Caco-2 (cell line): Measurements from ENCODE around the gene STOX2. TPM values are rescaled to one million over a fixed set of nuclear protein-coding genes. Genes with fewer than 3 reads are reported as not detected.

Experiments used
- BruUV-seq: library from RNA; stranded (reverse); fragments of 400-500 nt; replicated peaks from 2 replicates; lab custom pipeline; 2021; lab: Mats Ljungman, UMichigan
- CTCF ChIA-PET: fragments of 300-600 bp; sonication (Branson Sonifier 250); formaldehyde crosslinking; loops from one replicate; lab custom pipeline; 2022; ENCODE audit warnings: antibody characterized with exemption; lab: Charles Lee
- POLR2A ChIA-PET: fragments of 300-600 bp; sonication (Branson Sonifier 250); formaldehyde crosslinking; loops from one replicate; lab custom pipeline; 2022; ENCODE audit warnings: antibody characterized with exemption; lab: Charles Lee
- DNase-seq, 2 experiments: peaks; one replicate each; pipeline versions ENCODE4 v3.0.0 to v3.0.0-alpha.2; 2020 to 2022
- H3K27me3 ChIP-seq: replicated peaks from 2 replicates; pipeline ENCODE4 v1.6.0; 2011; ENCODE audit warnings: low read length; ENCODE audit not compliant: control insufficient read depth, insufficient read depth
- H3K36me3 ChIP-seq: 2 replicates; pipeline ENCODE4 v1.5.1; 2011; ENCODE audit warnings: low read length; ENCODE audit not compliant: control insufficient read depth, insufficient read depth
- H3K4me1 ChIP-seq: fragments of 250-450 bp; sonication (Bioruptor Pico); 2 replicates; pipeline ENCODE4 v1.5.1; 2020; ENCODE audit warnings: mild to moderate bottlenecking
- H3K4me3 ChIP-seq: 2 replicates; pipeline ENCODE4 v1.5.1; 2011; ENCODE audit warnings: low read depth, mild to moderate bottlenecking, control low read depth, low read length
- H3K9me3 ChIP-seq: fragments of 250-450 bp; sonication (Bioruptor Pico); 2 replicates; pipeline ENCODE4 v1.5.1; 2020; ENCODE audit warnings: mild to moderate bottlenecking, moderate library complexity
- H3K27ac Mint-ChIP-seq: one replicate; pipeline ENCODE4 v1.8.0; 2022; ENCODE audit warnings: mixed read lengths; ENCODE audit not compliant: unreplicated experiment
- H3K27me3 Mint-ChIP-seq: one replicate; pipeline ENCODE4 v1.8.0; 2022; ENCODE audit warnings: mixed read lengths; ENCODE audit not compliant: insufficient read depth, unreplicated experiment
- H3K36me3 Mint-ChIP-seq: one replicate; pipeline ENCODE4 v1.8.0; 2022; ENCODE audit warnings: mild to moderate bottlenecking, mixed read lengths; ENCODE audit not compliant: insufficient read depth, unreplicated experiment
- H3K4me1 Mint-ChIP-seq: one replicate; pipeline ENCODE4 v1.8.0; 2022; ENCODE audit warnings: low read depth, mixed read lengths; ENCODE audit not compliant: unreplicated experiment
- H3K4me3 Mint-ChIP-seq: one replicate; pipeline ENCODE4 v1.8.0; 2022; ENCODE audit warnings: mild to moderate bottlenecking, moderate library complexity, mixed read lengths; ENCODE audit not compliant: unreplicated experiment
- H3K9me3 Mint-ChIP-seq: one replicate; pipeline ENCODE4 v1.8.0; 2022; ENCODE audit warnings: mixed read lengths; ENCODE audit not compliant: unreplicated experiment
- intact Hi-C: fragments of 100-400 bp; cut with micrococcal nuclease; formaldehyde crosslinking; loops from one replicate; pipeline ENCODE4 v1.10.0; 2022; ENCODE audit not compliant: unreplicated experiment
- total RNA-seq: library from RNA; stranded (reverse); gene quantifications from 2 replicates; pipeline ENCODE4 v1.2.3, GENCODE V29; 2022
- TF ChIP-seq, protein P1 (sequence below), 2 experiments: fragments of 200-600 bp in 1 of 2; IDR thresholded peaks; 1 replicate in 1 of 2; 2 replicates in 1 of 2; pipeline versions ENCODE4 v1.5.1 to v1.8.0; 2011 to 2022; ENCODE audit warnings: antibody characterized with exemption in 1 of 2, control low read depth in 1 of 2, inconsistent platforms in 1 of 2, low read depth in 1 of 2, low read length in 1 of 2, mild to moderate bottlenecking in 1 of 2, moderate library complexity in 1 of 2; ENCODE audit not compliant: insufficient read depth in 1 of 2, severe bottlenecking in 1 of 2, unreplicated experiment in 1 of 2

The STOX2 gene
- total RNA-seq, 1 experiment from 2014 or later = 1.8 TPM

DNA sequence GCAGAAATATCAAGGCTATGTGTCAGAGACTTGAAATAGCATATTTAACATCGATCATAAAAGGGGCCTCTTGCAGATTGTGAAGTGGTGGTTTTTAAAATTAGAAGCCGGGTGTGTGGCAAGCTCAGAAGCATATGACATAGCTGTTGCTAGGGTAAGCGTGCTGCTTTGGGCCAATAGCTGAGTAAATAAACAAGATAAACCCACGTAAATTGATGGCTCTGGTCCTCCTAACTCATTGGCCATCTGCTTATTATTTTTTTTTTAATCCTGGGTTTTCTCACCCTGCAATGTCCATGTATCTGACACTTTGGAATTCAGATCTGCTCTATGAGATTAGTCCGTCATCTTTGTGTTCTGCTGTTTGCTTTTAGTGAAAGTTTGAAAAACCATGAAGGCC, 32.6 kb upstream of the STOX2 start:
- CTCF ChIA-PET = interaction anchor here (0.6 to 0.7 kb wide), 2 partner anchors 37 to 271 kb away, joined by 3 to 5 read pairs; no protein-coding TSS in a partner anchor
- no peak overlapping the region for H3K4me3 Mint-ChIP-seq
- no peaks in the 10 kb centered on the region for H3K9me3 Mint-ChIP-seq
- intact Hi-C loops = no loop called here
- H3K4me3 ChIP-seq = no peak overlapping the region
- no peaks in the 10 kb centered on the region for H3K36me3 ChIP-seq
- no peak overlapping the region for H3K27ac Mint-ChIP-seq
- H3K9me3 ChIP-seq = no peaks in the 10 kb centered on the region
- TF ChIP-seq, protein P1, sequence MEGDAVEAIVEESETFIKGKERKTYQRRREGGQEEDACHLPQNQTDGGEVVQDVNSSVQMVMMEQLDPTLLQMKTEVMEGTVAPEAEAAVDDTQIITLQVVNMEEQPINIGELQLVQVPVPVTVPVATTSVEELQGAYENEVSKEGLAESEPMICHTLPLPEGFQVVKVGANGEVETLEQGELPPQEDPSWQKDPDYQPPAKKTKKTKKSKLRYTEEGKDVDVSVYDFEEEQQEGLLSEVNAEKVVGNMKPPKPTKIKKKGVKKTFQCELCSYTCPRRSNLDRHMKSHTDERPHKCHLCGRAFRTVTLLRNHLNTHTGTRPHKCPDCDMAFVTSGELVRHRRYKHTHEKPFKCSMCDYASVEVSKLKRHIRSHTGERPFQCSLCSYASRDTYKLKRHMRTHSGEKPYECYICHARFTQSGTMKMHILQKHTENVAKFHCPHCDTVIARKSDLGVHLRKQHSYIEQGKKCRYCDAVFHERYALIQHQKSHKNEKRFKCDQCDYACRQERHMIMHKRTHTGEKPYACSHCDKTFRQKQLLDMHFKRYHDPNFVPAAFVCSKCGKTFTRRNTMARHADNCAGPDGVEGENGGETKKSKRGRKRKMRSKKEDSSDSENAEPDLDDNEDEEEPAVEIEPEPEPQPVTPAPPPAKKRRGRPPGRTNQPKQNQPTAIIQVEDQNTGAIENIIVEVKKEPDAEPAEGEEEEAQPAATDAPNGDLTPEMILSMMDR (IDR thresholded peaks at IDR 0.05; ENCODE audit: insufficient read depth in 1 of 2, low read depth in 1 of 2, low read length in 1 of 2, severe bottlenecking in 1 of 2, unreplicated experiment in 1 of 2) = no peak
- BruUV-seq = no TSS peak
- no peaks in the 10 kb centered on the region for H3K27me3 ChIP-seq
- no peaks in the 10 kb centered on the region for H3K4me1 Mint-ChIP-seq
- no peaks in the 10 kb centered on the region for H3K36me3 Mint-ChIP-seq
- no peak for DNase-seq
- H3K4me1 ChIP-seq = no peaks in the 10 kb centered on the region
- peaks cover 4% of the 10 kb centered on the region for H3K27me3 Mint-ChIP-seq
- POLR2A ChIA-PET = no interaction called here

GRCh38 chr4:183873409-183874185, 31.5 kb upstream of the STOX2 start:
- H3K4me1 Mint-ChIP-seq = no peaks in the 10 kb centered on the region
- intact Hi-C loops = no loop called here
- H3K36me3 ChIP-seq = no peaks in the 10 kb centered on the region
- no peaks in the 10 kb centered on the region for H3K36me3 Mint-ChIP-seq
- ChIA-PET CTCF (interaction anchor here (0.7 kb wide), 1 partner anchor 36 kb away, joined by 5 read pairs; no protein-coding TSS in a partner anchor), POLR2A (no interaction called here)
- TF ChIP-seq, protein P1 (IDR thresholded peaks at IDR 0.05; ENCODE audit: insufficient read depth in 1 of 2, low read depth in 1 of 2, low read length in 1 of 2, severe bottlenecking in 1 of 2, unreplicated experiment in 1 of 2) = no peak
- no peaks in the 10 kb centered on the region for H3K27me3 Mint-ChIP-seq
- H3K4me1 ChIP-seq = no peaks in the 10 kb centered on the region
- no peaks in the 10 kb centered on the region for H3K9me3 ChIP-seq
- H3K4me3 Mint-ChIP-seq = no peak overlapping the region
- H3K4me3 ChIP-seq = no peak overlapping the region
- H3K27me3 ChIP-seq = no peaks in the 10 kb centered on the region
- H3K27ac Mint-ChIP-seq = no peak overlapping the region
- BruUV-seq = no TSS peak
- no peaks in the 10 kb centered on the region for H3K9me3 Mint-ChIP-seq
- no peak for DNase-seq

- no peaks in the 10 kb centered on the region for H3K9me3 ChIP-seq
- ChIA-PET CTCF (no interaction called here), POLR2A (no interaction called here)
- TF ChIP-seq, protein P1 (IDR thresholded peaks at IDR 0.05; ENCODE audit: insufficient read depth in 1 of 2, low read depth in 1 of 2, low read length in 1 of 2, severe bottlenecking in 1 of 2, unreplicated experiment in 1 of 2) = no peak
- intact Hi-C loops = no loop called here
- no peaks in the 10 kb centered on the region for H3K36me3 ChIP-seq
- DNase-seq = no peak
- no TSS peak for BruUV-seq
- H3K4me1 ChIP-seq = no peaks in the 10 kb centered on the region
- H3K4me1 Mint-ChIP-seq = no peaks in the 10 kb centered on the region
- H3K4me3 ChIP-seq = no peak overlapping the region
- peaks cover 5% of the 10 kb centered on the region for H3K27me3 Mint-ChIP-seq
- no peak overlapping the region for H3K27ac Mint-ChIP-seq
- H3K9me3 Mint-ChIP-seq = no peaks in the 10 kb centered on the region
- no peak overlapping the region for H3K4me3 Mint-ChIP-seq
- no peaks in the 10 kb centered on the region for H3K27me3 ChIP-seq
- H3K36me3 Mint-ChIP-seq = no peaks in the 10 kb centered on the region
These were observed 29.8 kb upstream of the STOX2 start for GRCh38 chr4:183875251-183875825.
